PC-9 (cell line): Measurements from ENCODE around the gene EPHA4. TPM values are rescaled to one million over a fixed set of nuclear protein-coding genes. Genes with fewer than 3 reads are reported as not detected.

Experiments used
- BruUV-seq: library from RNA; stranded (reverse); fragments of 400-500 nt; replicated peaks from 2 replicates; lab custom pipeline; 2021; lab: Mats Ljungman, UMichigan
- CTCF ChIA-PET: fragments of 300-600 bp; sonication (Branson Sonifier 250); formaldehyde crosslinking; loops from one replicate; lab custom pipeline; 2022; ENCODE audit warnings: antibody characterized with exemption; lab: Charles Lee
- POLR2A ChIA-PET: fragments of 300-600 bp; sonication (Branson Sonifier 250); formaldehyde crosslinking; loops from one replicate; lab custom pipeline; 2022; ENCODE audit warnings: antibody characterized with exemption; ENCODE audit not compliant: unreplicated experiment; lab: Charles Lee
- DNase-seq, 2 experiments: peaks; one replicate each; pipeline versions ENCODE4 v3.0.0 to v3.0.0-alpha.2; 2015 to 2022; ENCODE audit warnings: mixed read lengths in 1 of 2
- H2AFZ ChIP-seq: fragments of 200-600 bp; sonication (generic); 2 replicates; pipeline ENCODE4 v1.8.1; 2017; ENCODE audit warnings: antibody characterized with exemption
- H3F3A ChIP-seq: fragments of 200-600 bp; sonication (generic); 2 replicates; pipeline ENCODE4 v1.8.1; 2017; ENCODE audit warnings: antibody characterized with exemption, mild to moderate bottlenecking, low read depth; ENCODE audit not compliant: insufficient read depth
- H3K27ac ChIP-seq: fragments of 200-600 bp; sonication (generic); 2 replicates; pipeline ENCODE4 v1.6.1; 2016; ENCODE audit warnings: mixed run types
- H3K27me3 ChIP-seq: fragments of 200-600 bp; sonication (generic); 2 replicates; pipeline ENCODE4 v1.6.1; 2016; ENCODE audit warnings: low read depth, mixed run types; ENCODE audit not compliant: insufficient read depth
- H3K36me3 ChIP-seq: fragments of 200-600 bp; sonication (generic); 2 replicates; pipeline ENCODE4 v1.6.1; 2016; ENCODE audit warnings: low read depth, mixed run types
- H3K4me1 ChIP-seq: fragments of 200-600 bp; sonication (generic); replicated peaks from 2 replicates; pipeline ENCODE4 v1.6.1; 2016; ENCODE audit warnings: mixed run types; ENCODE audit not compliant: insufficient read depth
- H3K4me2 ChIP-seq: fragments of 200-600 bp; sonication (generic); 2 replicates; pipeline ENCODE4 v1.6.1; 2017; ENCODE audit warnings: mixed run types
- H3K4me3 ChIP-seq: fragments of 200-600 bp; sonication (generic); 2 replicates; pipeline ENCODE4 v1.6.1; 2016; ENCODE audit warnings: mixed run types
- H3K79me2 ChIP-seq: fragments of 200-600 bp; sonication (generic); 2 replicates; pipeline ENCODE4 v1.6.1; 2017; ENCODE audit warnings: low read depth, mixed run types
- H3K9me2 ChIP-seq: fragments of 200-600 bp; sonication (generic); 2 replicates; pipeline ENCODE4 v1.8.1; 2017; ENCODE audit warnings: mild to moderate bottlenecking; ENCODE audit not compliant: insufficient read depth
- H3K9me3 ChIP-seq: fragments of 200-600 bp; sonication (generic); 2 replicates; pipeline ENCODE4 v1.8.1; 2016; ENCODE audit warnings: low read depth; ENCODE audit not compliant: insufficient read depth
- H4K20me1 ChIP-seq: fragments of 200-600 bp; sonication (generic); 2 replicates; pipeline ENCODE4 v1.8.1; 2017; ENCODE audit not compliant: insufficient read depth
- EZH2 ChIP-seq: fragments of 200-600 bp; sonication (generic); IDR thresholded peaks from 2 replicates; pipeline ENCODE4 v1.8.0; 2017; ENCODE audit warnings: antibody characterized with exemption, low read depth
- intact Hi-C: fragments of 100-400 bp; cut with micrococcal nuclease; formaldehyde crosslinking; loops from one replicate; pipeline ENCODE4 v1.10.0; 2022; ENCODE audit not compliant: unreplicated experiment
- total RNA-seq: library from RNA; stranded (reverse); gene quantifications from 2 replicates; pipeline ENCODE4 v1.2.3, GENCODE V29; 2021
- TF ChIP-seq, protein P1 (sequence below): fragments of 200-600 bp; sonication (generic); conservative IDR thresholded peaks from 2 replicates; pipeline ENCODE4 v1.6.1; 2017; ENCODE audit warnings: mixed run types, antibody characterized with exemption, mild to moderate bottlenecking, moderate library complexity

Gene EPHA4
- total RNA-seq, 1 experiment from 2014 or later, result 10.6 TPM

DNA sequence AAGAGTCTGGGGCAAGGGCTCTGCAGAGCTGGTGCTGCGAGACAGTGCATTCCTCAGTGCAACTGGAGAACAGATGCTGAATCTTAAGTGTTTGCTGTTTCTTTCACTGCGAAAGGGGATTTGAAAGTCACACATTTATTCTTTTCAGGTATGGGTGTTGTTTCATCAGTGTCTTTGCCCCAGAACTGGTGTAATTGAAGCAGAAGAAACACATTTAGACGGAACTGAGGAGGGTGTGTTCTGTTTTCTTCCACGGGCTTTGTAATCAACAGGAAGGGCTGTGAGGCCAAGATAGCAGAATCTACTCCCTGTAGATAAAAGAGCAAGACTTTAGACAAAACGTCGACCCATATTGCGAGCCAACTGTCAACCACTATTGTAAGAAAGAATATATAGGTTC is 151.9 kb downstream of the EPHA4 start:
- no peak overlapping the region for H3K4me3 ChIP-seq
- H3K4me2 ChIP-seq, result no peak overlapping the region
- ChIA-PET POLR2A (no interaction called here), CTCF (no interaction called here)
- BruUV-seq, result no TSS peak
- no peaks in the 10 kb centered on the region for H4K20me1 ChIP-seq
- DNase-seq, result no peak
- H3K36me3 ChIP-seq, result 0 out of 2 replicates have a peak, but pooled peaks cover 3% of the 10 kb centered on the region
- no peaks in the 10 kb centered on the region for H3K79me2 ChIP-seq
- TF ChIP-seq, protein P1, sequence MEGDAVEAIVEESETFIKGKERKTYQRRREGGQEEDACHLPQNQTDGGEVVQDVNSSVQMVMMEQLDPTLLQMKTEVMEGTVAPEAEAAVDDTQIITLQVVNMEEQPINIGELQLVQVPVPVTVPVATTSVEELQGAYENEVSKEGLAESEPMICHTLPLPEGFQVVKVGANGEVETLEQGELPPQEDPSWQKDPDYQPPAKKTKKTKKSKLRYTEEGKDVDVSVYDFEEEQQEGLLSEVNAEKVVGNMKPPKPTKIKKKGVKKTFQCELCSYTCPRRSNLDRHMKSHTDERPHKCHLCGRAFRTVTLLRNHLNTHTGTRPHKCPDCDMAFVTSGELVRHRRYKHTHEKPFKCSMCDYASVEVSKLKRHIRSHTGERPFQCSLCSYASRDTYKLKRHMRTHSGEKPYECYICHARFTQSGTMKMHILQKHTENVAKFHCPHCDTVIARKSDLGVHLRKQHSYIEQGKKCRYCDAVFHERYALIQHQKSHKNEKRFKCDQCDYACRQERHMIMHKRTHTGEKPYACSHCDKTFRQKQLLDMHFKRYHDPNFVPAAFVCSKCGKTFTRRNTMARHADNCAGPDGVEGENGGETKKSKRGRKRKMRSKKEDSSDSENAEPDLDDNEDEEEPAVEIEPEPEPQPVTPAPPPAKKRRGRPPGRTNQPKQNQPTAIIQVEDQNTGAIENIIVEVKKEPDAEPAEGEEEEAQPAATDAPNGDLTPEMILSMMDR, result no peak
- TF ChIP-seq EZH2, result no peak
- H3K9me3 ChIP-seq, result no peaks in the 10 kb centered on the region
- intact Hi-C loops, result no loop called here
- H3F3A ChIP-seq, result peaks cover 4% of the 10 kb centered on the region; the same call in 1 of the 2 replicates
- H3K27ac ChIP-seq, result no peak overlapping the region
- peaks cover 13% of the 10 kb centered on the region for H3K4me1 ChIP-seq
- H2AFZ ChIP-seq, result no peak overlapping the region
- H3K9me2 ChIP-seq, result no peaks in the 10 kb centered on the region
- no peaks in the 10 kb centered on the region for H3K27me3 ChIP-seq

DNA sequence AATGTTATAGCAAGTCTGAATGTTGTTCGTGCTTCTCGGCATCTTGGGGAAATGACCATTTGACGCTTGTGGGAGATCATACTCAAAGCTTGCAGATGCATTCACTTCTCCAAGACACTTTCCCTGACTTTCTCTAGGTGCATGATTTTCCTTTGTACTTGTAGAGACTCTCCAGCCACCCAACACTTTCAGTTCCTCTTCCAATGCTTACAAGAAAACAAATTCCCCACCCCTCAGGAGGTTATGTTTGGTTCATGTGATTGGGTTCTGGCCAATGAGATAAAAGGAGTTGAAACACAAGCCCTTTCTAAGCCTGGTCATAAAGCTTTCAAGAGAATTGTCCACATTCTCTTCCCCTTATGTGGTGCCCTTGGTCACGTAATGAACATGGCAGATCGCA is 156.3 kb downstream of the EPHA4 start:
- Histone ChIP-seq H3K4me2 (no peak overlapping the region), H3K36me3 (no peaks in the 10 kb centered on the region), H3F3A (no peaks in the 10 kb centered on the region), H3K27ac (no peak overlapping the region), H3K4me1 (no peaks in the 10 kb centered on the region), H3K27me3 (no peaks in the 10 kb centered on the region), H3K9me3 (no peaks in the 10 kb centered on the region; the same call in 1 of the 2 replicates), H3K4me3 (no peak overlapping the region), H4K20me1 (no peaks in the 10 kb centered on the region), H3K79me2 (no peaks in the 10 kb centered on the region), H2AFZ (no peak overlapping the region), H3K9me2 (no peaks in the 10 kb centered on the region)
- no TSS peak for BruUV-seq
- ChIA-PET POLR2A (no interaction called here), CTCF (no interaction called here)
- intact Hi-C loops, result no loop called here
- DNase-seq, result no peak
- TF ChIP-seq, protein P1, result no peak
- no peak for TF ChIP-seq EZH2

DNA sequence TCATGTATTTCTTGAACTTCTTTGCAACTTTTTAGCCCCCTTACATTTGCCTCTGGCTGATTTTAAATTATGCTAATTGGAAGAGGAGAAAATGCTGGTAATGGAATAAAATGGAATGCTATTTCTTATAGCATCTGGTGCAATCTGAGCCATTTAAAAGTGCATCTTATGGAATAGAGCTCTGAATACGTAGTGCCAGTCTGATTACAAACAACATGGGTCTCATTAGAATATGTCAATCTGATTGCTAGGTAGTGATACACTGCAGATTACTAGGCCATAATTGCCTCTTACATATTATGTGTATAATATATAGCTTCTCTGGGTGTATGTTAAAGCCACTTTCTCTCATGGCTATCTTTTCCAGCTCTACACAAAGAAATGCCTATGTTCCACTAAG is 159.1 kb downstream of the EPHA4 start:
- Histone ChIP-seq H3F3A (no peaks in the 10 kb centered on the region), H3K4me1 (no peaks in the 10 kb centered on the region), H3K27ac (no peak overlapping the region), H3K27me3 (no peaks in the 10 kb centered on the region), H4K20me1 (no peaks in the 10 kb centered on the region), H3K9me2 (no peaks in the 10 kb centered on the region), H2AFZ (no peak overlapping the region), H3K9me3 (peaks cover 6% of the 10 kb centered on the region; the same call in 1 of the 2 replicates), H3K79me2 (no peaks in the 10 kb centered on the region), H3K4me2 (no peak overlapping the region), H3K36me3 (no peaks in the 10 kb centered on the region), H3K4me3 (no peak overlapping the region)
- DNase-seq, result no peak
- no TSS peak for BruUV-seq
- intact Hi-C loops, result no loop called here
- ChIA-PET CTCF (interaction anchor here (0.6 kb wide), 1 partner anchor 17 kb away, joined by 3 read pairs; no protein-coding TSS in a partner anchor), POLR2A (no interaction called here)
- TF ChIP-seq EZH2, result no peak
- TF ChIP-seq, protein P1, result no peak
